Suprapubic skin (tissue), 4 donors: Measurements from ENCODE around the gene FMN1.

ENCODE experiments used
- EP300 ChIP-seq: sonication (generic); formaldehyde crosslinking; IDR thresholded peaks from one replicate; pipeline ENCODE4 v1.6.1; 2017; ENCODE audit warnings: antibody characterized with exemption
- POLR2A ChIP-seq, 2 donors: fragments of 450-650 bp; IDR thresholded peaks; one replicate each; pipeline ENCODE4 v1.6.1; 2017; ENCODE audit warnings: antibody characterized with exemption in 2 of 2, mild to moderate bottlenecking in 2 of 2, moderate library complexity in 2 of 2
- POLR2AphosphoS5 ChIP-seq, 3 donors: sonication (generic); formaldehyde crosslinking; IDR thresholded peaks; one replicate each; pipeline ENCODE4 v1.6.1; 2017; ENCODE audit warnings: antibody characterized with exemption in 3 of 3
- TF ChIP-seq, protein P1 (sequence below), 2 donors: fragments of 200-600 bp in 1 of 2; fragments of 450-650 bp in 1 of 2; sonication (generic) in 1 of 2; IDR thresholded peaks; one replicate each; pipeline ENCODE4 v1.5.1; 2016 to 2019; ENCODE audit warnings: antibody characterized with exemption in 2 of 2, mild to moderate bottlenecking in 1 of 2, moderate library complexity in 1 of 2

DNA sequence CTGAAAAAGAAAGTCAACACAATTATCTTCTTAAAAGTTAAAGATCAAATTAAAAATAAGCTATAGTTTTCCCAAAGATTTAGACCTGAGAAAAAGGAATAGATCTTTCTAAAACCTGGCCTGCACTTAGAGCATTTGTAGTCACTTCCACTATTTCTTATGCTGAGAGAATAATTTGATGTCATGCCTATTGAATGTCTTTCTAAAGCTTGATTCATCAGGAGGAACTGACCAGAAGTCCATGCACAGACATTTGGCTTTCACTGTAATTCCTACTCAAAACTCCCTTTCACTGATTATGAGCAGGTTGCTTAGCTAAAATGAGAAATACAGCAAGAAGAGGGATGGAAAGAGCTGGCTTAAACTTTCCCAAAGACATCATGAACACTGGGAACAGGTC lies 472.4 kb downstream of the FMN1 start:
- TF ChIP-seq, protein P1, sequence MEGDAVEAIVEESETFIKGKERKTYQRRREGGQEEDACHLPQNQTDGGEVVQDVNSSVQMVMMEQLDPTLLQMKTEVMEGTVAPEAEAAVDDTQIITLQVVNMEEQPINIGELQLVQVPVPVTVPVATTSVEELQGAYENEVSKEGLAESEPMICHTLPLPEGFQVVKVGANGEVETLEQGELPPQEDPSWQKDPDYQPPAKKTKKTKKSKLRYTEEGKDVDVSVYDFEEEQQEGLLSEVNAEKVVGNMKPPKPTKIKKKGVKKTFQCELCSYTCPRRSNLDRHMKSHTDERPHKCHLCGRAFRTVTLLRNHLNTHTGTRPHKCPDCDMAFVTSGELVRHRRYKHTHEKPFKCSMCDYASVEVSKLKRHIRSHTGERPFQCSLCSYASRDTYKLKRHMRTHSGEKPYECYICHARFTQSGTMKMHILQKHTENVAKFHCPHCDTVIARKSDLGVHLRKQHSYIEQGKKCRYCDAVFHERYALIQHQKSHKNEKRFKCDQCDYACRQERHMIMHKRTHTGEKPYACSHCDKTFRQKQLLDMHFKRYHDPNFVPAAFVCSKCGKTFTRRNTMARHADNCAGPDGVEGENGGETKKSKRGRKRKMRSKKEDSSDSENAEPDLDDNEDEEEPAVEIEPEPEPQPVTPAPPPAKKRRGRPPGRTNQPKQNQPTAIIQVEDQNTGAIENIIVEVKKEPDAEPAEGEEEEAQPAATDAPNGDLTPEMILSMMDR (IDR thresholded peaks at IDR 0.05) = no peak
- no peak for TF ChIP-seq POLR2A (IDR thresholded peaks at IDR 0.05)
- TF ChIP-seq POLR2AphosphoS5 (IDR thresholded peaks at IDR 0.05) = no peak
- TF ChIP-seq EP300 = no peak
